Measurements from ENCODE around the gene SCN5A.

Gene SCN5A

DNA sequence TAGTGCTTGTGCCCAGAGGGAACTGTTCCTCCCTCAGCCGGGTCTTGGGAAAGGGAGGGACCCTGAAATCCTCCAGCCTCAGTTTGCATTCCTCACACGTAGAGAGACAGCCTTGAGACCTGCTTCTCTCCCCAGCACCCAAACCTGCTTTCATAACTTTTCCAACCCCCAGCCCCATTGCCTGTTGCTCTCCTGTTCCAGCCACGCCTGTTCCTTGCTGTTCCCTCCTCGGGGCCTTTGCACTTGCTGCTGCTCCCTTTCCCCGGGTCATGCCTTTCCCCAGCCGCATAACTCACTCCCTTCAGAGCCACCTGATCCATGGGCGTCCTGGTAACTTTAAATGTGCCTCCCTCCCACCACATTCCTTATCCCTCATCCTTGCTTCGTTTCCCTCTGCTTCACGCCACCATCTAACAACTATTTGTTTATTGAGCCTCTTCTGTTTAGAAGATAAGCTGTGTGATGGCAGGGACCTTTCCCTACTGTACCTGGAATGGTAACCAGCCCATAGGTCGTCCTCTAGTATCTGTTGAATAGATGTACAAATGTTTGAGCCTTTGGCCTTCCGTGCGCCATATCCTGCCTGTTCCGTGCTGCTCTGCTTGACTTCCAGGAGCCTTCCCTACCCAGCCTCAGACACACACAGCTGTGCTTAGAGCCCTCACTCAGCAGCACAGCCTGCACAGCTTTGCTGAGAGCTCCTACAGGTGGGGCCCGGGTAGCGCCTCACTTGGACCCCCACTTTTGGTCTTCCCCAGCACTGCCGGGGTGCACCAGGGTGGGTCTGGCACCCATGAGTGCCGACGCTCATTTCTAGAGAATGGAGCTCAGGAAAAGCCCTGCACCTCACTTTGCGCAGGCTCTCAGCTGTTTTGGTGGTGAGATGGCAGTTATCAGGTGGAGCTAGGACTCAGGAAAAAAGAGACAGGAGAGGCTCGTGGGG lies 60.2 kb downstream of the SCN5A start:
- no peaks in the 10 kb centered on the region for H3K4me1 ChIP-seq (ENCODE audit: control insufficient read depth, insufficient read depth, low read length)
- H3K9me3 ChIP-seq (ENCODE audit: control insufficient read depth, insufficient read depth, low read length): no peaks in the 10 kb centered on the region
- no peak overlapping the region for H3K4me3 ChIP-seq (ENCODE audit: low read depth, low read length)
- H3K36me3 ChIP-seq (ENCODE audit: control insufficient read depth, insufficient read depth, low read length): peaks cover 2% of the 10 kb centered on the region
- H3K27me3 ChIP-seq (ENCODE audit: control insufficient read depth, insufficient read depth, low read length): no peaks in the 10 kb centered on the region
- H3K9ac ChIP-seq (ENCODE audit: low read depth, low read length): no peak overlapping the region

DNA sequence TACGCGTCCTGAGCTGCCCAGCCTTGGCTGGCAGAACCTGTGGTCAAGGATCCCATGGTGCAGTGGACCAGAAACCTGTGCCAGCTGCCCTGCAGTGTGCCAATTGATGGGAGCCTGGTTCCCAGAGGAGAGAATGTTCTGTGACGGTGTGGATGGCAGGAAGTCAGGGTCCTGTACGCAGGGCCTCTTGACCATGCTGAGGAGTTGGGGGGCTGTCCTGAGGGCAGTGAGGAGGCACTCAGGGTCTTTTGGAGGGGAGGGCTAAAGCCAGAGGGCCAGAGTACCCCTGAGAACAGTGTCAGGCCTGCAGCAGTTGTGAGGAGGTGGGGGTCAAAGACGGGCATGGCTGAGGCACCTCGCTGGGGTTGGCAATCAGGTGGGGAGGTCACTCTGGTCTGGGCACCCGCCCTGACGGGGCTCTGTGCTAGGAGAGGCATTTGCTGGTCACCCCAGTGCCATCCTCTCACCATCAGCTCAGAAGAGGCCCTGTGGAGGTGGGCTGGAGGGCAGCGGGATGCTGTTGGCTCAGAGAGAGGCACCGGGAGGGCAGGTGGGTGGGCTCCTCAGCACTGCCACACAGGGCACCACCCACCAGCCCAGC lies 61.0 kb downstream of the SCN5A start:
- Histone ChIP-seq H3K4me1 (ENCODE audit: control insufficient read depth, insufficient read depth, low read length) (no peaks in the 10 kb centered on the region), H3K9me3 (ENCODE audit: control insufficient read depth, insufficient read depth, low read length) (no peaks in the 10 kb centered on the region), H3K9ac (ENCODE audit: low read depth, low read length) (no peak overlapping the region), H3K4me3 (ENCODE audit: low read depth, low read length) (no peak overlapping the region), H3K27me3 (ENCODE audit: control insufficient read depth, insufficient read depth, low read length) (no peaks in the 10 kb centered on the region), H3K36me3 (ENCODE audit: control insufficient read depth, insufficient read depth, low read length) (peaks cover 2% of the 10 kb centered on the region)

DNA sequence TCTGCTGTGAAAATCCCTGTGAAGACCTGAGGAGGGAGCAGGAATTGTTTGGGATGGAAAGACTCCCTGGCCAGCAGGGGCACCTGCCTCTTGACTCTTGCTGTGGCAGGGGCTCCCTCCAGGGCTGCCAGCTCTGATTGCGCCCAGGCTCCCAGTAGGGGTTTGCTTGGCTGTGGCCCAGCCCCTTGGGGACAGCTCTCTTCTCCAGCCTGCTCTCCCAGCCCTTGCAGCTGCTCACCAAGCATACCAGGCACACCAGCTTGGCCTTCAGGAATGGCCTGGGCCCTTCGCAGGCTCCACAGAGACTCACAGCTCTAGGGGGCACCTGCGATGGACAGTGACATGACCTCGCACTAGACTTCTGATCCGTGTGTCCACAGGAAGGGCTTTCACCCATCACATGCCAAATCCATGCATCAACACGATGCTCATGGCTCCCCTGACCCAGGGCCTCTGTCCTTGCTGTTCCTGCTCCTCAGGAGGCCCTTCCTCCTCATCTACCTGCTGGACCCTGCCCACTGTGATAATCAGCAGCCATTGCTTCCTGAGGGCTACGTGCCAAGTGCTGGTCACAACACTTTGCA lies 61.8 kb downstream of the SCN5A start:
- no peak overlapping the region for H3K4me3 ChIP-seq (ENCODE audit: low read depth, low read length)
- no peaks in the 10 kb centered on the region for H3K4me1 ChIP-seq (ENCODE audit: control insufficient read depth, insufficient read depth, low read length)
- H3K9ac ChIP-seq (ENCODE audit: low read depth, low read length): no peak overlapping the region
- H3K27me3 ChIP-seq (ENCODE audit: control insufficient read depth, insufficient read depth, low read length): no peaks in the 10 kb centered on the region
- H3K9me3 ChIP-seq (ENCODE audit: control insufficient read depth, insufficient read depth, low read length): no peaks in the 10 kb centered on the region
- peaks cover 2% of the 10 kb centered on the region for H3K36me3 ChIP-seq (ENCODE audit: control insufficient read depth, insufficient read depth, low read length)

DNA sequence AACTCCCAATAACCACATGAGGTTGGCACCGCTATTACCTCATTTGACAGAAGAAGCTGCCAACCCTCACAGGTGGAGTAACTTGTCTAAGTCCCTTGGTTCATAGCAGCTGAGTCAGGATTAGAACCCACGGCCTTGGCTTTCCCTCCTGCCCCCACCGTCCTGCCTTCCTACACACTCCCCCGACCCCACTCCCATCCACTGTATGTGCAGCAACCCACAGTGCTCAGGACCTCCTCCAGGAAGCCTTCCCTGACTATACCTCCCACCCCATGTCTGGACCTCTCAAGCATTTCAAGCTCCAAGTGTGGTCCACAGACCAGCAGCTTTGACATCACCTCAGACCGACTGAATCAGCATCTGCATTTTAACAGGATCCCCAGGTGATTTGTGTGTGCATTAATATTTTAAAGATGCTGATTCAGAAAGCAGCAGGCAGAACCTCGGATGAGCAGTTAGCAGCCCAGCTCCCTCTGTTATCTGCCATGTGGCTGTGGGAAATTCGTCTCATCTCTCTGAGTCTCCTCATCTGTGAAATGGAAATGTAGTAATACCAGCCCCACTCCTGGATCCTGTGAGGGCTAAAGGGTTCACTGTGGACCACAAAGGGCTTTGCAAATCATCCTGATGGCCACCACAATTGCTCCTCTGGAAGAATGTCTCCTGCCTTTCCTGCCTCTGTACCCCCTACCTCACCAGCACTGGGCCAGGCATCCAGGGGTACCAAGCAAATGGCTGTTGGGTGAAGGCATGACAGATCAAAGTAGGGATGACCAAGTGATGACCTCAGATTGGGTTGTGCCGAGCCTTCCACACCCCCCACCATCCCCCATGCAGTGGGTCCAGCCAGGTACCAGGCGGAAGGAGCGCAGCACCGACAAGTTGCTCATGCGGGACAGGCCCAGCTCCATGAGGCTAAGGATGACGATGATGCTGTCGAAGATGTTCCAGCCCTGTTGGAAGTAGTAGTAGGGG lies 62.7 kb downstream of the SCN5A start:
- no peaks in the 10 kb centered on the region for H3K9me3 ChIP-seq (ENCODE audit: control insufficient read depth, insufficient read depth, low read length)
- no peaks in the 10 kb centered on the region for H3K27me3 ChIP-seq (ENCODE audit: control insufficient read depth, insufficient read depth, low read length)
- no peaks in the 10 kb centered on the region for H3K4me1 ChIP-seq (ENCODE audit: control insufficient read depth, insufficient read depth, low read length)
- peaks cover 2% of the 10 kb centered on the region for H3K36me3 ChIP-seq (ENCODE audit: control insufficient read depth, insufficient read depth, low read length)
- H3K9ac ChIP-seq (ENCODE audit: low read depth, low read length): no peak overlapping the region
- no peak overlapping the region for H3K4me3 ChIP-seq (ENCODE audit: low read depth, low read length)

DNA sequence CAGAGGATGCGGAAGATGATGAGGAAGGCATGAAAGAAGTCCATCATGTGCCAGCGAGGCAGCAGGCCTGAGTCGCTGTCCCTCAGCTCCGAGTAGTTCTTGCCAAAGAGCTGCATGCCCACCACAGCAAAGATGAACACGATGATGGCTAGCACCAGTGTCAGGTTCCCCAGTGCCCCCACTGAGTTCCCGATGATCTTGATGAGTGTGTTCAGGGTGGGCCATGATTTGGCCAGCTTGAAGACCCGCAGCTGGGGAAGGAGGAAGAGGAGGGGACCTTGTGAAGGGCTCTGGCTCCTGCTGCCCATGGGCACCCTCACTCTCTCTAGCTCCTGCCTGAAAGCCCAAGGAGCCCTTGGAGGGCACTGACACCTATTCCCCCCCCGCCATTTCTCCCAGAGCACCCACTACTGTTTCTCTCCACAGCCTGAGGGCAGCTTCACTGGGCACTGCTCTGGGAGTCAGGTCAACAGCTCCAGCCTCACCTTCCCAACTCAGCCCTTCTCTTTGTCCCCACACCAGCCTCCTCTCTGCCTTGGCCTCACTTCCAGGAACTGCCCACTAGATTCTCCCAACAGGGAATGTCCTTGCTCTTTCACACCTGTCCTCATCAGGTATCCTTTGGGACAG lies 63.6 kb downstream of the SCN5A start:
- Histone ChIP-seq H3K4me1 (ENCODE audit: control insufficient read depth, insufficient read depth, low read length) (no peaks in the 10 kb centered on the region), H3K9me3 (ENCODE audit: control insufficient read depth, insufficient read depth, low read length) (no peaks in the 10 kb centered on the region), H3K36me3 (ENCODE audit: control insufficient read depth, insufficient read depth, low read length) (peaks cover 2% of the 10 kb centered on the region), H3K27me3 (ENCODE audit: control insufficient read depth, insufficient read depth, low read length) (no peaks in the 10 kb centered on the region), H3K9ac (ENCODE audit: low read depth, low read length) (no peak overlapping the region), H3K4me3 (ENCODE audit: low read depth, low read length) (no peak overlapping the region)

DNA sequence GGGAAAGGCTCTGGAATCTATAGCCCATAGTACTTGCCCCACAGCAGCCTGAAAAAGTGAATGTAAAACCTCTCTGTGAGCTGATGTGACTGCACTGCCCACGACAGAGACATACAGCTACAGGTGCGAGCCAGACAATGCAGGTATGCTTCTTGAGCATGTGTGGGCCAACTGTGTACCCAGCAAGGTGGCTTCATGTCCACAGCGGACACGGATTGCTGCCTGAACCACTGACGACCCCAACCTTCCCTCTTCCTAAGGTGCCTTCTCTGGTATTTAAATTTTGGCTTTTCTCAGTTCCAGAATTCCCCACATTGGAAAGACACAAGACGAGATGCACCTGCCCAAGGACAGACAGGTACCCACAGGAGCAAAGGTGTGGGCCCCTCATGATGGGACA lies 65.8 kb downstream of the SCN5A start:
- H3K9ac ChIP-seq (ENCODE audit: low read depth, low read length): no peak overlapping the region
- no peaks in the 10 kb centered on the region for H3K4me1 ChIP-seq (ENCODE audit: control insufficient read depth, insufficient read depth, low read length)
- H3K36me3 ChIP-seq (ENCODE audit: control insufficient read depth, insufficient read depth, low read length): peaks cover 2% of the 10 kb centered on the region
- no peaks in the 10 kb centered on the region for H3K27me3 ChIP-seq (ENCODE audit: control insufficient read depth, insufficient read depth, low read length)
- no peak overlapping the region for H3K4me3 ChIP-seq (ENCODE audit: low read depth, low read length)
- no peaks in the 10 kb centered on the region for H3K9me3 ChIP-seq (ENCODE audit: control insufficient read depth, insufficient read depth, low read length)

DNA sequence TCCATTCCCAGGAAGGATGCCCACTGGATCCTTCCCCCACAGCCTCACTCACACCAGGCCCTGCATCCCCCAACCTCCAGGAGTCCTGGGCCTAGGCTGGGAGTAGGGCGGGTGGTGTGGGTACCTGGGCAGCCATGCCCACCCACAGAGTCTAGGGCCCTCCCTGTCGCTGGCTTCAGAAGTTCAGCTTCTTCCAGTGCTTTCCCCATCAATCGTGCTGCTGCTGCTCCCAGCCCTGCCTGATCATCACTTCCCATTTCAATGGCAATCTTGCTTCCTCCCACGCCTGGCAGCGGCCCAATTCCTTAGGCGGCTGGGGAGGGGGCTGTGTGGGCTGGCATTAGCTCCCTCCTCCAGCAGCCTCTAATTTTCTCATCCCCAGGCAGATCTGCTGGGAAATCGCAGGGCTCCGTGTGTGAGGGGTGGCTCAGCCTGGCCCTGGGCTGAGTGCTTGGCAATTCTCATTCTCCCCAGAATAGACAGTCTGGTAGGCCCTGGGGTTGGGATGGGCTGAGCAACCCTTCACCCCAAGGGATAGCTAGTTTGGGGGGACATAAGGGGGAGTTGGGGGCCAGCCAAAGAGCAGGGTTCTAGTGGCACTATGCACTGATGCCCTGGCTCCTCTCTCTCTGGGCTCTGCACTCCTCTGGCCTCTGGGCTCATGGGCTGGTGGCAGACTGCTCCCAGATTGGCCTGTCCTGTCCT lies 66.4 kb downstream of the SCN5A start:
- Histone ChIP-seq H3K4me3 (ENCODE audit: low read depth, low read length) (no peak overlapping the region), H3K9ac (ENCODE audit: low read depth, low read length) (no peak overlapping the region), H3K9me3 (ENCODE audit: control insufficient read depth, insufficient read depth, low read length) (no peaks in the 10 kb centered on the region), H3K27me3 (ENCODE audit: control insufficient read depth, insufficient read depth, low read length) (no peaks in the 10 kb centered on the region), H3K4me1 (ENCODE audit: control insufficient read depth, insufficient read depth, low read length) (no peaks in the 10 kb centered on the region), H3K36me3 (ENCODE audit: control insufficient read depth, insufficient read depth, low read length) (peaks cover 2% of the 10 kb centered on the region)

DNA sequence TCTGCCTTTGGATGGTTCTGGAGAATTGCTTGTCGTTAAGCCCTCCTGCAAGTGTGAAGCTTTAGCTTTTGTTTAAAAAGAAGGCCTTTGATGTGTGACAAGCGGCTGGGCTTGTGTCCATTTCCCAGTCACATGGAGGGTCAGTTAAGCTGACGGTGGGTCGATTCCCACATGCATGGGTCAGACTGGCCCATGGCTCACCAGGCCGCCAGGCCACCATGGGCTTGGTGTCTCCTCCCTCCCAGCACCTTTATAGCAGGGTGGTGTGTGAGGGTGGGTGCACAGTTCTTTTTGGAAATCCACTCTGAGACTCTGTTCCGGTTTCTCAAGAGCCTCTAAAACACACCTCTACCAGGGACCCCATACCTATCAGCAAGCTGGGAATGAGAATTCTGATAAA lies 67.2 kb downstream of the SCN5A start:
- H3K4me3 ChIP-seq (ENCODE audit: low read depth, low read length): no peak overlapping the region
- H3K36me3 ChIP-seq (ENCODE audit: control insufficient read depth, insufficient read depth, low read length): peaks cover 2% of the 10 kb centered on the region
- no peaks in the 10 kb centered on the region for H3K4me1 ChIP-seq (ENCODE audit: control insufficient read depth, insufficient read depth, low read length)
- no peaks in the 10 kb centered on the region for H3K9me3 ChIP-seq (ENCODE audit: control insufficient read depth, insufficient read depth, low read length)
- H3K9ac ChIP-seq (ENCODE audit: low read depth, low read length): no peak overlapping the region
- no peaks in the 10 kb centered on the region for H3K27me3 ChIP-seq (ENCODE audit: control insufficient read depth, insufficient read depth, low read length)

DNA sequence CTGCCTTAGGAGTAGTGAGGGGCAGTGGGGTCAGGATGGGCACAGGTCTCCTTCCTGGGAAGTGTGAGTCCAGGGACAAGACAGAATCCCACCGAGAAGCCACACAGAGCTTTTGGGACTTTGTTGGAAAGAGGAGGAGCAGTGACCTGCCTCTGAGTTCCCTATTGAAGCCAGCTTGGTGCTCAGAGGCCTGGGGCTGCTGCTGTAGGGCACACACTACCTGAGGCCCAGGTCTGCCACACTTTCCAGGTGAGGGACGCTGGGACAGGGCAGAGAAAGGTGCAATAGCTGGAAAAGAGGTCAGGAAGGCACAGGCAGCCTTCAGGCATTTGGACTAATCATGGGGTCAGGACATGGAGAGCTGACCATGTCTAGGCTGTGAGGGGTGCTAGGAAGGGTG lies 67.7 kb downstream of the SCN5A start:
- no peak overlapping the region for H3K9ac ChIP-seq (ENCODE audit: low read depth, low read length)
- no peaks in the 10 kb centered on the region for H3K27me3 ChIP-seq (ENCODE audit: control insufficient read depth, insufficient read depth, low read length)
- H3K4me3 ChIP-seq (ENCODE audit: low read depth, low read length): no peak overlapping the region
- no peaks in the 10 kb centered on the region for H3K4me1 ChIP-seq (ENCODE audit: control insufficient read depth, insufficient read depth, low read length)
- H3K36me3 ChIP-seq (ENCODE audit: control insufficient read depth, insufficient read depth, low read length): peaks cover 2% of the 10 kb centered on the region
- H3K9me3 ChIP-seq (ENCODE audit: control insufficient read depth, insufficient read depth, low read length): no peaks in the 10 kb centered on the region

DNA sequence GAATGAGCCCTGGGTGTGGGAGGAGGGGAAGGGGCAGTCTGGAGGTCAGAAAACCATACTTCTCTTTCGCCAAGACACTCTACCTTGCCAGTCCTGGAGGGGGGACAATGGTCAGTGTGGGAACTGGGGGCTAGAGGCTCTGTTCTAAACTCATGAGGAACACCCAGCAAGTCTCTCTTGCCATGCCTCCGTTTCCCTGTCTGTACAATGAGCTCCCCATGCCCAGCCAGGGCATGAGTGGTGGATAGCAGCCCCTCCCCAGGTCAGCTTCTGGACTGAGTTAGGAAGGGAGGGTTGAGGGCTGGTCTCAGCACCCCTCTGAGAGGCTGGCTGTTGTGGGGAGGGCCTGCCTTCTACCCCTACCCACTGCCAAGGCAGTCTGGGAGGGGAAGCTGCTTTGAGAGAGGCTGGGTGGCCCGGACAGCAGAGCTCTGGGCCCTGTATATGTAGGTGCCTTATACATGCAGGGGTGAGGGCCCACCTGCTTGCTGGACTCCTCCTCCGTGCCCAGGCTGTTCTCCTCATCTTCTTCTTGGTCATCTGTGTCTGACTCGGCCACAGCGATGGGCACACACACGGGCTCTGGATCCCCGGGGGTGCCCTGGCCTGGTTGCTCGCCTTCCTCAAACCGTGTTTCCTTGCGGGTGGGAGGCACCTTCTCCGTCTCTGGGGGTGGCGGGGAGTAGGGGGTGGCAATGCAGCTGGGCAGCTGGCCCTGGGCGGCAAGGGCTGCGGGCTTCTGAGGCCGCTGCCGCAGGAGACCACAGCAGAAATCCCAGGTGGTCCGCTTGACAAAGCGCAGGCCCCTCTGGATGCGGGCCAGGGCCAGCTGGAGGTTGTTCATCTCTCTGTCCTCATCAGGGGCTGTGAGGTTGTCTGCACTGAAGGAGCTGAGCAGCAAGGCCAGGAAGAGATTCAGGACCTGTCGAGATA lies 68.8 kb downstream of the SCN5A start:
- Histone ChIP-seq H3K4me1 (ENCODE audit: control insufficient read depth, insufficient read depth, low read length) (no peaks in the 10 kb centered on the region), H3K9me3 (ENCODE audit: control insufficient read depth, insufficient read depth, low read length) (no peaks in the 10 kb centered on the region), H3K9ac (ENCODE audit: low read depth, low read length) (no peak overlapping the region), H3K4me3 (ENCODE audit: low read depth, low read length) (no peak overlapping the region), H3K27me3 (ENCODE audit: control insufficient read depth, insufficient read depth, low read length) (no peaks in the 10 kb centered on the region), H3K36me3 (ENCODE audit: control insufficient read depth, insufficient read depth, low read length) (peaks cover 5% of the 10 kb centered on the region)
